GM12875 (cell line): ENCODE results near the gene CISD3.
A peak's percentile ranks its signal among the peaks of the same experiment; 100 is the strongest.

Experiments
- H3K4me3 ChIP-seq: one replicate; pipeline ENCODE4 v1.5.1; 2011; ENCODE audit warnings: low read depth, low read length, control low read depth
- CTCF ChIP-seq: IDR thresholded peaks from 2 replicates; pipeline ENCODE4 v1.5.1; 2011; ENCODE audit warnings: low read depth, mild to moderate bottlenecking, control low read depth, inconsistent platforms, low read length, moderate library complexity, borderline replicate concordance; ENCODE audit not compliant: insufficient read depth

Gene CISD3

GRCh38 chr17:38730526-38731379 is 612 bp downstream of the CISD3 start:
- no peak for TF ChIP-seq CTCF

GRCh38 chr17:38731526-38732294 is 1.6 kb downstream of the CISD3 start:
- H3K4me3 ChIP-seq = no peak overlapping the region
- no peak for TF ChIP-seq CTCF

More at GRCh38 chr17:38730526-38731379, 612 bp downstream of the CISD3 start:
- H3K4me3 ChIP-seq = peak overlapping the region; percentile 61

- H3K4me3 ChIP-seq = no peak overlapping the region
- no peak for TF ChIP-seq CTCF
These were observed 2.5 kb downstream of the CISD3 start for GRCh38 chr17:38732376-38733281.

- TF ChIP-seq CTCF = no peak
- H3K4me3 ChIP-seq = no peak overlapping the region
These were observed 3.3 kb downstream of the CISD3 start for GRCh38 chr17:38733282-38733981.

- TF ChIP-seq CTCF = peak; percentile 60
- no peak overlapping the region for H3K4me3 ChIP-seq
These were observed 4.1 kb downstream of the CISD3 start for GRCh38 chr17:38733982-38734973.
